CD4-positive, alpha-beta T cell treated with Interleukin-6 at 100 ng/mL for 8 hours (primary cell): ENCODE data around the gene ANXA7.
"Not testable (repeated sequence)": the region's sequence is repeated elsewhere in the genome, so short reads cannot be mapped to it uniquely, and the experiment has no call there.

ENCODE experiments used
- DNase-seq: peaks from one replicate; pipeline ENCODE4 v3.0.0-alpha.2; 2020; ENCODE audit warnings: mixed read lengths, low spot score

The ANXA7 gene

GRCh38 chr10:73339436-73339835 lies 74.4 kb downstream of the ANXA7 start:
- DNase-seq = no peak

- no peak for DNase-seq
Measured at GRCh38 chr10:73338801-73339368, 75.0 kb downstream of the ANXA7 start.

GRCh38 chr10:73333202-73333601 lies 80.7 kb downstream of the ANXA7 start:
- DNase-seq = no peak

GRCh38 chr10:73332379-73332778 lies 81.5 kb downstream of the ANXA7 start:
- no peak for DNase-seq

GRCh38 chr10:73328523-73328922 lies 85.3 kb downstream of the ANXA7 start:
- DNase-seq = not testable (repeated sequence)

GRCh38 chr10:73325290-73325689 lies 88.6 kb downstream of the ANXA7 start:
- DNase-seq = not testable (repeated sequence)
